ENCODE measurements around the gene ZSCAN2. TPM values are rescaled to one million over a fixed set of nuclear protein-coding genes. Genes with fewer than 3 reads are reported as not detected.
"Not testable (repeated sequence)": the region's sequence is repeated elsewhere in the genome, so short reads cannot be mapped to it uniquely, and the experiment has no call there.

ZSCAN2 gene
- 1 to 10 TPM in 2 of 4 donors, under 1 TPM in 2; 0.45 to 9.5 (median 2.6) TPM for total RNA-seq

DNA sequence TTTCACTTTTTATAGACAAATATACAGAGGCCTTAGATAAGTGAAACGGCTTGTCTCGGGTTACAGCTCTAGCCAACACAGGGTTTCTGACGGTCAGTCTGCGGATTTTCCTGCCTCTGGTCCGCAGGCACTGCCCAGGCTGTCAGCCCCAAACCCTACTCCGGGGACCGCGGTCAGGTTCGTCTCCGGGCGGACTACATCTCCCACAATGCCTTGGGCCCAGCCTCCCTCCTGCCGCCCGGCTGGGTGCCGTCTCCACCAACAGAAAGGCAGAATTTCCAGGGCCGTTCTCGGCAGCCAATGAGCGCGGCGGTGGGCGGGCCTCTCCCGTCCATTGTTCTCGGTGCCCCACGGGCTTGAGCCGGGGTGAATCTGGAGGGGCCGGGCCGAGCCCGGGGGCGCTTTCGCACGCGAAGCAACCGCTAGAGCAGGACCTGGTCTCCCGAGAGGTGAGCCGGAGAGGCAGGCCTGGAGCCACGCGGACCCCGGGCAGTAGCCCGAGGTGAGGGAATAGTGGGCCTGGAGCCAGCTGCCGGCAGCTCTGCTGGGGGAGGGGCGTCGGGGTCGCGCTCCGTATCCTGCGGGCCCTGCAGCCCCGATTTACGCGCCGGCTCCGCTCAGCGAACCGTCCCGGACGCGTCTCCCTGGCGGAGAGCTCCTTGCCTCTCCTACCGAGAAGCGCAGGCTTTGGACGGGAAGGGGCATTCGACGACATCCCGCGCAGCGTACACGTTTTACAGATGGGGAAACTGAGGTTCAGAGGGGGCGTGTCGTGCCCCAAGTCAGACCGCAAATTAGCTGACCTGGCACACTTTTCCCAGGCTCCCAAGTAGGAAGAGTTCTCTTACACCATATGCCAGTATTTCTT lies at the start of gene ZSCAN2:
Gene ZSCAN2 (plus strand): TSS at position 323 of the 868 bp plus-strand sequence. CDS start 2,919 bp downstream, outside the sequence.
- Histone ChIP-seq H3K27ac (peak within 1 kb of the TSS; percentile 79 to 87 (median 82)), H3K36me3 (peaks cover 0 to 20% (median 0%) of the 10 kb centered on the region in 3 donors), H3K9me3 (no peaks in the 10 kb centered on the region), H3K4me3 (peak within 1 kb of the TSS; percentile 84 to 98 (median 94)), H3K4me1 (peaks cover 8 to 39% (median 10%) of the 10 kb centered on the region in 3 donors), H3K27me3 (no peaks in the 10 kb centered on the region)
- TF ChIP-seq, protein P1, sequence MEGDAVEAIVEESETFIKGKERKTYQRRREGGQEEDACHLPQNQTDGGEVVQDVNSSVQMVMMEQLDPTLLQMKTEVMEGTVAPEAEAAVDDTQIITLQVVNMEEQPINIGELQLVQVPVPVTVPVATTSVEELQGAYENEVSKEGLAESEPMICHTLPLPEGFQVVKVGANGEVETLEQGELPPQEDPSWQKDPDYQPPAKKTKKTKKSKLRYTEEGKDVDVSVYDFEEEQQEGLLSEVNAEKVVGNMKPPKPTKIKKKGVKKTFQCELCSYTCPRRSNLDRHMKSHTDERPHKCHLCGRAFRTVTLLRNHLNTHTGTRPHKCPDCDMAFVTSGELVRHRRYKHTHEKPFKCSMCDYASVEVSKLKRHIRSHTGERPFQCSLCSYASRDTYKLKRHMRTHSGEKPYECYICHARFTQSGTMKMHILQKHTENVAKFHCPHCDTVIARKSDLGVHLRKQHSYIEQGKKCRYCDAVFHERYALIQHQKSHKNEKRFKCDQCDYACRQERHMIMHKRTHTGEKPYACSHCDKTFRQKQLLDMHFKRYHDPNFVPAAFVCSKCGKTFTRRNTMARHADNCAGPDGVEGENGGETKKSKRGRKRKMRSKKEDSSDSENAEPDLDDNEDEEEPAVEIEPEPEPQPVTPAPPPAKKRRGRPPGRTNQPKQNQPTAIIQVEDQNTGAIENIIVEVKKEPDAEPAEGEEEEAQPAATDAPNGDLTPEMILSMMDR (IDR thresholded peaks at IDR 0.05), result peak in 1 of 6 experiments; percentile 3
- peak in 2 of 4 donors; percentile 16 to 19 for TF ChIP-seq POLR2A (IDR thresholded peaks at IDR 0.05)
- WGBS, 2 donors, result 0% methylated on average over 8 to 9 of the region's 68 CpGs
- DNase-seq, result peak; percentile 64
- intact Hi-C loops (cut with DNase I), result no loop called here

GRCh38 chr15:84551624-84552023 lies 49.2 kb upstream of the ZSCAN2 start:
- WGBS, 2 donors, result 96 to 100% methylated on average over 2 of the region's 2 CpGs
- intact Hi-C loops (cut with DNase I); H3K27ac ChIP-seq: not testable (repeated sequence)

GRCh38 chr15:84552896-84553295 lies 47.9 kb upstream of the ZSCAN2 start:
- DNase-seq, result no peak
- 100% methylated on average over 1 of the region's 1 CpG for WGBS, 2 donors
- intact Hi-C loops (cut with DNase I), result no loop called here
- TF ChIP-seq POLR2A (IDR thresholded peaks at IDR 0.05), result no peak
- TF ChIP-seq, protein P1 (IDR thresholded peaks at IDR 0.05), result no peak
- no peak overlapping the region for H3K4me3 ChIP-seq
- no peak overlapping the region for H3K27ac ChIP-seq
- no peaks in the 10 kb centered on the region for H3K9me3 ChIP-seq
- no peaks in the 10 kb centered on the region for H3K27me3 ChIP-seq
- peaks cover 0 to 31% (median 3%) of the 10 kb centered on the region in 3 donors for H3K36me3 ChIP-seq
- peaks cover 0 to 14% (median 0%) of the 10 kb centered on the region in 3 donors for H3K4me1 ChIP-seq

More at GRCh38 chr15:84551624-84552023, 49.2 kb upstream of the ZSCAN2 start:
- H3K36me3 ChIP-seq, result peaks cover 0 to 31% (median 3%) of the 10 kb centered on the region in 3 donors
- H3K4me3 ChIP-seq, H3K9me3 ChIP-seq, H3K27me3 ChIP-seq, DNase-seq: not testable (repeated sequence)
- peaks cover 0 to 14% (median 0%) of the 10 kb centered on the region in 3 donors for H3K4me1 ChIP-seq

DNA sequence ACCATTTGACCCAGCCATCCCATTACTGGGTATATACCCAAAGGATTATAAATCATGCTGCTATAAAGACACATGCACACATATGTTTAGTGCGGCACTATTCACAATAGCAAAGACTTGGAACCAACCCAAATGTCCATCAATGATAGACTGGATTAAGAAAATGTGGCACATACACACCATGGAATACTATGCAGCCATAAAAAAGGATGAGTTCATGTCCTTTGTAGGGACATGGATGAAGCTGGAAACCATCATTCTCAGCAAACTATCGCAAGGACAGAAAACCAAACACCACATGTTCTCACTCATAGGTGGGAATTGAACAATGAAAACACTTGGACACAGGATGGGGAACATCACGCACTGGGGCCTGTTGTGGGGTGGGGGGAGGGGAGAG lies 44.1 kb upstream of the ZSCAN2 start:
- 95% methylated on average over 2 to 3 of the region's 3 CpGs for WGBS, 2 donors
- DNase-seq; H3K27ac ChIP-seq; H3K27me3 ChIP-seq; H3K4me3 ChIP-seq; intact Hi-C loops (cut with DNase I); H3K9me3 ChIP-seq: not testable (repeated sequence)
- H3K4me1 ChIP-seq, result peaks cover 0 to 14% (median 0%) of the 10 kb centered on the region in 3 donors
- peaks cover 0 to 23% (median 3%) of the 10 kb centered on the region in 3 donors for H3K36me3 ChIP-seq

GRCh38 chr15:84568021-84568420 lies 32.8 kb upstream of the ZSCAN2 start:
- H3K9me3 ChIP-seq; H3K4me3 ChIP-seq; H3K27me3 ChIP-seq; H3K27ac ChIP-seq; DNase-seq; intact Hi-C loops (cut with DNase I); H3K36me3 ChIP-seq: not testable (repeated sequence)
- 82 to 91% methylated on average over 6 of the region's 6 CpGs for WGBS, 2 donors
- peaks cover 0 to 17% (median 11%) of the 10 kb centered on the region in 3 donors for H3K4me1 ChIP-seq

- H3K27me3 ChIP-seq, result no peaks in the 10 kb centered on the region
- H3K4me3 ChIP-seq, result peak overlapping the region; percentile 57 to 84 (median 74)
- H3K4me1 ChIP-seq, result peaks cover 0 to 17% (median 11%) of the 10 kb centered on the region in 3 donors
- H3K9me3 ChIP-seq, result no peaks in the 10 kb centered on the region
- TF ChIP-seq POLR2A (IDR thresholded peaks at IDR 0.05), result peak in 1 of 4 donors; percentile 7
- TF ChIP-seq, protein P1 (IDR thresholded peaks at IDR 0.05), result no peak
- DNase-seq, result no peak
- intact Hi-C loops (cut with DNase I), result no loop called here
- no peaks in the 10 kb centered on the region for H3K36me3 ChIP-seq
- peak overlapping the region; percentile 92 to 98 (median 96) for H3K27ac ChIP-seq
- 0% methylated on average over 2 of the region's 52 CpGs; no CpG with 5 or more reads in 1 of the 2 donors for WGBS, 2 donors
Observed at GRCh38 chr15:84570164-84570735, 30.6 kb upstream of the ZSCAN2 start.
